ENCODE measurements around the gene SCARB1. TPM values are rescaled to one million over a fixed set of nuclear protein-coding genes. Genes with fewer than 3 reads are reported as not detected.

The SCARB1 gene
- total and polyA plus RNA-seq, 2 experiments from 2014 or later: 31.0 to 62.5 TPM

GRCh38 chr12:124822218-124822617 lies 41.4 kb downstream of the SCARB1 start (continued):
- TF ChIP-seq ZNF462 (CRISPR knock-in tag; IDR thresholded peaks at IDR 0.05) (no peak), EZH2 (IDR thresholded peaks at IDR 0.05; ENCODE audit: low read depth, unreplicated experiment) (no peak), CREB1 (CRISPR knock-in tag; IDR thresholded peaks at IDR 0.05; ENCODE audit: low read depth) (no peak), NANOG (IDR thresholded peaks at IDR 0.05; ENCODE audit: borderline replicate concordance) (no peak), CTCF (conservative IDR thresholded peaks at IDR 0.05; ENCODE audit: low read depth in 2 of 2) (no peak), EZH2phosphoT487 (IDR thresholded peaks at IDR 0.05; ENCODE audit: unreplicated experiment) (no peak), POLR2AphosphoS5 (IDR thresholded peaks at IDR 0.05; ENCODE audit: low read depth) (no peak), ETS1 (IDR thresholded peaks at IDR 0.05) (no peak), JUNB (IDR thresholded peaks at IDR 0.05; ENCODE audit: unreplicated experiment) (no peak), ZNF114 (CRISPR knock-in tag; IDR thresholded peaks at IDR 0.05) (no peak)

Measured in GM23338 (cell line).